NCI-H1092 treated with DMSO at 0.1 percent for 48 hours (cell line): ENCODE results near the gene EPB42.

ENCODE experiments used
- DNase-seq: peaks from one replicate; lab custom pipeline; 2025; lab: John Stamatoyannopoulos, UW

EPB42 gene

DNA sequence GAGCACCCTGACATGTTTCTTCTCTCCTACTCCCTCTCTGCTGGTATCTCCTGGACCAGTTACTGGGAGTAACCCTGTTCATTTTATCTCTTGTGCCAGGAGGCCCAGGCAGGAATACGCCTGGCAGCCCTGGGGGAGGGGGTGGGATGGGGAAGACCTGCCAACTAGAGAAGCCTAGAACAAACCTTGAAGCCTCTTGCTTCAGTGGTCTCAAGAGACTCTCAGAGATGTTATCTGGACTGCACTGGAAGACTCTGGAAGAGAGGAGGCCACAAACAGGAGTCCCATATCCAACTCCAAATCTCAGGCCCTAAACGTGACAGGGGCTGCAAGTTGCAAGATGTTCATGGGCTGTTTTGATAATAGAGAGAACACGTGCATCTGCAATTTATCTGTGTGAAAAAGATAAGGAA is at the start of gene EPB42:
Gene EPB42 (minus strand): TSS at position 28 of the 413 bp plus-strand sequence. CDS start 193 bp downstream, outside the sequence.
- DNase-seq: no peak

DNA sequence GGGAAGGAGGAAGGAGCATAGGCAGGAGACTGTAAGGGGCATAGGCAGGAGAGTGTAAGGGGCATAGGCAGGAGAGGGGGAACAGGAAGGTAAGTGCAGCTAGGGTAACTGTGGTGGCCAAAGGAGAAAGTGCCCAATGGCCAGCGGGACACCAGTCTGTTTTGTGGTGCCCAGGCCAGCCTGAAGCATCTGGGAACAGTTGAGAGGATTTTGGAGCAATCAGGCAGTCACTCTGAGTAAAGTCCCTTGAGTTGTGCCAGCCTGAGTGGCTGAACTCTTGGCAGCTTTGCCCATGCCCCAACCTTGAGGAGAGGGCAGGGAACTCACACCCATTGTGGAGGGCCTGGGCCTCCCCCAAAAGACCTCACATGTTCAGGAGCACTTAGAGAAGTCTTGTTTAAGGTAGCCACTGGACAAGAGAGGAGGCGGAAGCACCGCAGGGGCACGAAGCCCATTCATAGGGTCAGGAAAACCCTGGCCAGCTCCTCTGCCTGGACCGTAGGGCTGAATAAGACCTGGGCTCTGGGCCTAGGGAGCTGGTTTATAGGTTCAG is 49.4 kb upstream of the EPB42 start:
- no peak for DNase-seq

DNA sequence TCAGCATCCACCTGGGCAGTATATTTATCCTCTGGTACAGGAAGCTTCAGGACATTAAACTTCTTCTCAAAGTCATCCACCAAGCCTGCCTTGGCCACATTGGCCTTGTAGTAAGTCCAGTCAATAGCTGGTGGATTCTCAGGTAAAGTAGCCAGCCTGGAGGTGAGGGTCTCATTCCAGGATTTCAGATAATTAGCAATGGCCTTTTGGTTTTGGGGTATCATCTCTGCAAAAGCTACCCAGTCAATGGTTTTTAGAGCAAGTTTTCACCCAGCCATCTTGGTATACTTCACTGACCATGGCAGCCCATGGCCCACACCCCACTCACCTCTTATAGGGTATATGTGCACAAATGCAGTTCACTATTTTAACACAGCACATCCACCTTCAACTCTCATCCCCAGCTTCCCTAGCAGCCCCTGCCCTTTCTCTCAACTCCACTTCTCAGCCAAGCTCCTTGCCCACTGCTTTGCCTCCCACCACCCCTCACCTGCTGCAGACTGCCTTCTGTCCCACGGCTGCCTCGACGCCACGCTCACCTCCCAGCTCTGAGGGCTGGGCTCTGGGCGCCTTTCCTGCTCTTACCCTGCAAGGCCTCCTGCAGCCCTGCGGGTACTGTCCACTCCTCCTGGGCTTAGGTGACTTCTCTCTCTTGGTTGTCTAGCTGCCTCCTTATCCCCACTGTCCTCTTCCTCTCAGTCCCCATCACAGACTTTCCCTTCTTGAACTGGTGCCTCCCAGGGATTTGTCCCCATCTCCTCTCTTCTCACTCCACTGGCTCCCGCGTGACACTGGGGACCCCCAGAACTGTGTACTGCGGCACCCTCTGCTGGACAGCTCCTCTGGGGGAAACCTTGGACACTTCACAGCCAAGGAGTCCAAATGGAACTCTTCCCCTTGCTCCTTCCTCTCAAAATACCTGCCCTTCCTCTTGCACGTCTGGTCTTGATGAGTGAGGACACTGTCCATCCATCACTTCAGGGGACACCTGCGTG is 47.6 kb upstream of the EPB42 start:
- no peak for DNase-seq

GRCh38 chr15:43267439-43267838 is 46.6 kb upstream of the EPB42 start:
- DNase-seq: no peak

DNA sequence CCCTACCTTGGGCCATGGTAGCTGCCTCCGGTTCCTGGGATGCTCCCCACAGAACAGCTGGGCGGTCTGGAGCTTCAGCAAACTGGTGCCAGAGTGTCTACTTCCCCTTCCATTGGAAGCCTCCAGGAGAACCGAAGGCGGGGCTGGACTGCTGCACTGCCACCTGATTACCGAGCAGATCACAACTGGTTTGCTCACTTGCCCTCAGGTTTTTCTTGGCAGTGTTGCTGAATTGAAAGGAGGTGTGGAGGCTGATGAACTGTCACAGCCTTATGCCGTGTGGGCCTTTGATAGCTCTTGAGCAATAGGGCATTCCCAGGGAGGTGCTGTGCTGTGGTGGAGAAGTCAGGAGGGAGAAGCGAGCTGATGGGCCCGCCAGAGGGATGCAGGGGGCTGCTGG is 46.0 kb upstream of the EPB42 start, which contains the start of gene TGM5:
Gene TGM5 (minus strand): TSS at position 95 of the 400 bp plus-strand sequence. CDS start 79 bp downstream, at position 16.
- DNase-seq: no peak

GRCh38 chr15:43266386-43266785 is 45.6 kb upstream of the EPB42 start:
- no peak for DNase-seq

DNA sequence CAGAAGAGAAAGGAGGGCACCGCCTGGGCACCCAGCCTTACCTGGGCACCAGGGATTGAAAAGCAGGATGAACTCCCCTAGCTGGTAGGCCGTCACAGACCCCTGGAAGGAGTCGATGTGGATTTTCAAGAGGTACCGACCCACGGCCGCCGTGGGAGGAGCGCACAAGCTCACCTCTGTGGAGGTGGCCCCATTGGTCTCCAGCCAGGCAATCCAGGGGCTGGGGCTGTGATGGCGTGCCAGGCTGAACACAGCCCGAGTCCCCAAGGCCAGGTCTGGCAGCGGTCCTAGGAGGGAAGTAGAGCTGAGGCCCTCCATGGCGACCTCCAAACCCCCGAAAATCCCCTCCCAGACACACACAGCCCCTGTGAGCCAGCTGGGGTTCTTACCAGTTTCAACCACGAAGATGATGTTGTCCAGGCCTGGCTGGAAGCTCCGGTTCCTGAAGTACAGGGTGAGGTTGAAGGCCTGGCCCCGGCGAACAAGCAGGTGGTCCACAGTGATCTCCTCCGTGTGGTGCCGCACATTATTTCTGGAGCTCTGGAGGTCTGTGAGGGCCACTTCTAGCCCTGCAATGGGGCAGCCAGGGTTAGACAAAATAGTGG is 39.3 kb upstream of the EPB42 start:
- DNase-seq: no peak

GRCh38 chr15:43258781-43259180 is 38.0 kb upstream of the EPB42 start:
- DNase-seq: no peak

GRCh38 chr15:43256341-43256740 is 35.5 kb upstream of the EPB42 start:
- no peak for DNase-seq

DNA sequence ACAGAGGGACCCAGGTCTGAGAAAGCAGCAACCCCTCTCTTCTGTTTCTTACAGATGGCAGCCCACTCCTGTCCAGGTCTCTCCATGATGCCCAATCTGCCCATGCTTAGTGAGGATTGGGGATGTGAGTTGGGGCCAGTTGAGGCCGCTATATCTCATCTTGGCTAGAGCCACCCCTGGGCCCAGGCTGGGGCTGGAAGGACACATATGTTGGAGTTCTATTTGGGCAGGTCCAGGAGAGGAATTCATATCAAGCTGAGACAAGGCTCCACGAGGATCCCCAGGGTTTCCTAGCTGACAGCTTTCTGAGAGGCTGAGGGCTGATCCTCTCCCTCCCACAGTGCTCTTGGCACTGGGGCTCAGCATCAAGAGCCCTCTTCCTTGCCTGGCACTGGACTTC is 34.6 kb upstream of the EPB42 start:
- no peak for DNase-seq

DNA sequence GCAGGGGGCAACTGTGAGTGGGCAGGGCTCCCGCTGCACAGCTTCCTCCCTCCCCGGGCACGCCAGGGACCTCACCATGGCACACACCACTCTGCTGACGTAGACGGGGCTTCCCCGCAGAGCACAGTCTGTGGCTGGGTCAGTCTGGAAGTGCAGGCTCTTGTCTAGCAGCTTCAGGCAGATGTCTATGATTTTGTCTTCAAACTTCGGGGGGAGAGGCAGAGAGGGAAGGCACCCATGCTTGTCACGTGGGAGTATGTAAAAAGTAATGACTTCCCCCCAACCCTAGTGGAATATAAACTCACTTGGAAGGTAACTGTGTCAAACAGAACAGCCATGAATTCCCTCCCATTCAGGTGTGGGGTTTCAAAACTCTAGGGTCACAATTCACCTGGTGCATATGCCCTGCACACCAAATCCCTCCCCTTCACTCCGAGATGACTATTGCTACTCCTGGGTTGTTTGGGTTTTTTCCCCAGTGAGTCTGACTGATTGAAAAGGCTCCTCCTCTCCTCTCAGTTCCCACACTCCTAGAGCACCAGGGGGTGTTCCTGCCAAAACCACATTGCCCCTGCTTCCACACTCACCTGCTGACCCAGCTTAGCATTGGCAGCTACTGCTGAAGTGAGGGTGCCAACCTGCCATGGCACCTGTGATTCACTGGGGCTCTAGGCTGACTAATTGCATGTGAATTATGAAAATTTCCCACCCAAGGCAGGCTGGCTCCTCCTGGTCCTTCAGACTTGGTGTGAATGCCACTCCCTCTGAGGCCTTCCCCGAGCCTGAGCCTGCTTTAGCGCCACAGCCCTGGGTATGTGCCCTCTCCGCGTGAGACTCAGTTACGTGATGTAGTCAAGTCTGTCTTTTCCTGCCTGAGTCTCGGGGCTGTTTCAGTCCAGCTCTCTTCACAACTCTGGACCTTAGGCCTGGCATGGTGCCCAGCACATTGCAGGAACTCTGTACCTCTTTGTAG is 32.9 kb upstream of the EPB42 start:
- DNase-seq: no peak

GRCh38 chr15:43251871-43252250 is 31.0 kb upstream of the EPB42 start:
- no peak for DNase-seq

DNA sequence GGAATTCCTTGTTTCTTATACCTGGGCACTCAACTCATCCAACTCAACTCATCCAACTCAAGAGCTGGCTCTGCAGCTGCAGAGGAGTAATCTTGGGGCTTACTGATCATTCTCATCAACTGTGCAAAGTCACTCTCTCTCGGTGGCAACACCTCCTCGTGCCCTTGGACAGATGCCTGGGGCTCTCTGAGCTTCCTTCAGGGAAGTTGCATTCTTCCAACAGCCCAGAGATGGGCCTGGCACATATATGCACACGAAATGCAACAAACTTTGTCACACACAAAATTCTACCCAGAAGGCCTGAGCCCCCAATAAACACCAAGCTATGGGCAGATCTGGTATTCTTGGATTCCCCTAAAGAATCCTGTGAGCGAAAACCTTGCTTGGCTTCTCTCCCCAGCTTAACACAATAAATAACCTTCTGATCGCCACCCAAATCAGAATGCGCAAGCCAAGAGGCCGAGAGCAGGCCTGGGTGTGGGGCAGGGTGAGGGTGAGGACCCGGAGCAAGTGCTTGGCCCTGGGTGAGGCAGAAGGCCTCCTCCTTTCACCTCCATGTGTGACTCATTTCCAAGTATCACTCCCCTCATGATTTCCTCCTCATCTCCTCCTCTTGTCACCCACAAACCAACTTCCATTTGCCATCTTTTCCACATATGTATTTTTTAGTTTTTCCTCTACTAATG is 30.5 kb upstream of the EPB42 start:
- DNase-seq: no peak

GRCh38 chr15:43250785-43251184 is 30.0 kb upstream of the EPB42 start:
- no peak for DNase-seq

- DNase-seq: no peak
Observed at GRCh38 chr15:43249699-43250203, 28.9 kb upstream of the EPB42 start.

- no peak for DNase-seq
Observed at GRCh38 chr15:43249236-43249635, 28.4 kb upstream of the EPB42 start.

- no peak for DNase-seq
Observed at GRCh38 chr15:43246261-43246774, 25.5 kb upstream of the EPB42 start.

DNA sequence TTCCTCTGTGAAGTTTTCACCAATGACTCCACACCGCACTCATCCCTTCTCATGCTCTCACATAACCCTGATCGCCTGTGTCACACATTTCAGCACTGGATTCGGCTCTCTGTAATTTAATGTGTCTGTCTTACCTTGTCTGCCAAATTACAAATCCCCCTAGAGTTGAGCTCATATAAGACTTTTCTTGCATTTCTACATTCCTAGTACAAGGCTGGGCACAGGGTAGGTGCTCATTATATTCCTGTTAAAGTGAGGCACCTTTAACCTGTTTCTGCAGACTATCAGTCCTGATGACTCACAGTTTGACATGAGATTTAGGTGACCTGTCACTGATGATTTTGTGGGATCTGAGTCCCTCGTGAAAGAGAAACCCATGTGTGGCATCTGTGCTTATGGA is 23.3 kb upstream of the EPB42 start:
- no peak for DNase-seq

DNA sequence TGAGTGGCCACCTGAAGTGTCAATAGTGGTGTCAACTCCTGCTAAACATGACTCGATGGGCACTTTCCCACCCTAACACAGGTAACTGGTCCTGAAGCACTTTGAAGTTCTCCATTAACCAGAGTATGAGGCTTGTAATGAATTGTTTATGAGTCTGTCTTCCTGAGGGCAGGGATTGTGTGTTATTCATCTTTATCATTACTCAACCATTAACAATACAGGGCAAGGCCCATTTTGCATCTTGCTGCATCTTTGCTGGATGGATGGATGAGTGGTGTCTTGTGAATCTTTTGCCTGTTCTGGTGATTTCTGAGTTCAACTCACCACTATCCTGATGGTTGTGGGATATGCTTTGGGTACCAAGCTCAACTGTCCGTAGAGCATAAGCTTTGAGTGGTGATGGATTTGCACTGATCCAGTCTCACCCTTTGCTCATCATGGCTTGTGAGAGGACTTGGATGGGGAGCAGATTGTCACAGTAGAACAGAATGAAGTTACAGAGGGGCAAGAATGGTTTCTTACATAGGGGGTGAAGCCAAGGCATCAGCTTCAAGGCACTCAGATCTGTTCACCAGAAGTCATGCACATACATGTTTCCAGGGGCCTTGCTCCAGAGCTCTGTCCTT is 22.3 kb upstream of the EPB42 start:
- DNase-seq: no peak

GRCh38 chr15:43242616-43243015 is 21.8 kb upstream of the EPB42 start:
- no peak for DNase-seq
